Colonic mucosa (tissue), 4 donors: ENCODE data around the gene PAX5. TPM values are rescaled to one million over a fixed set of nuclear protein-coding genes. Genes with fewer than 3 reads are reported as not detected.

Experiments
- DNase-seq: peaks from one replicate; pipeline ENCODE4 v3.0.0-alpha.2; 2020
- H3K27ac ChIP-seq: fragments of 200-600 bp; one replicate; pipeline ENCODE4 v1.8.0; 2021
- H3K27me3 ChIP-seq: fragments of 200-600 bp; one replicate; pipeline ENCODE4 v1.8.0; 2021
- H3K36me3 ChIP-seq: fragments of 200-600 bp; one replicate; pipeline ENCODE4 v1.8.0; 2021
- H3K4me1 ChIP-seq: fragments of 200-600 bp; one replicate; pipeline ENCODE4 v1.8.0; 2021; ENCODE audit warnings: mild to moderate bottlenecking
- H3K4me3 ChIP-seq: fragments of 200-600 bp; one replicate; pipeline ENCODE4 v1.8.0; 2021
- H3K9ac ChIP-seq, 2 donors: one replicate each; pipeline ENCODE4 v1.7.0; 2013; ENCODE audit warnings: control low read depth in 2 of 2, low read depth in 2 of 2, low read length in 2 of 2
- H3K9me3 ChIP-seq: fragments of 200-600 bp; one replicate; pipeline ENCODE4 v1.8.0; 2021
- intact Hi-C: fragments of 100-400 bp; cut with DNase I; formaldehyde crosslinking; loops from one replicate; pipeline ENCODE4 v1.14.1; 2022
- total RNA-seq, 2 donors: library from RNA; stranded (reverse); fragmentation: NEBNext Ultra II Directional in 1 of 2; extraction: Animal tissue kit (Norgen Biotek cat#: 25700) in 1 of 2; gene quantifications; one replicate each; pipeline ENCODE4 v1.2.1, GENCODE V29; 2021
- TF ChIP-seq, protein P1 (sequence below): fragments of 200-600 bp; IDR thresholded peaks from one replicate; pipeline ENCODE4 v1.8.0; 2022; ENCODE audit warnings: antibody characterized with exemption, mild to moderate bottlenecking
- donor health status: healthy.
- donor health status: DM: no; HTN: no; CAD: no.
- donor health status: DM: no; HTN: no; CAD: no.

Gene PAX5
- total RNA-seq, 2 donors from 2014 or later, result 0.08 to 0.32 TPM

DNA sequence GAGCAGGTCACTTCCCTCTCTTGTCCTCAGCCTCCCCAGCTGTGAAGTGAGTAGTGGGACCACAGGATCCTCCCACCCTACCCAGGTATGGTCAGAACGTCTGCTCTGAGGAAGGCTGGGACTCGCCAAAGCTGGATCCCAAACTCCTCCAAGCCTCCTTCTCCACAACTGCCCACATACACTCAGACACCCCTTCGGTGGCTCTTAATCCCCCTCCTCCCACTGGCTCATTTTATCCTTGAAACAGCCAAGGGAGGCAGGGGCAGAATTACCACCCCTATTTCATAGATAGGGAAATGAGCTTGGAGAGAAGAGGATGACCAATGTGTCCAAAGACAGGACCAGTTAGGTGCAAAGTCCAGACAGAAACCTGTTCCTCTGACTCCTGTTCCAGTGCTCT, 121.4 kb downstream of the PAX5 start:
- no peak overlapping the region for H3K9ac ChIP-seq
- H3K36me3 ChIP-seq, result no peaks in the 10 kb centered on the region
- intact Hi-C loops, result no loop called here
- no peaks in the 10 kb centered on the region for H3K27me3 ChIP-seq
- TF ChIP-seq, protein P1, sequence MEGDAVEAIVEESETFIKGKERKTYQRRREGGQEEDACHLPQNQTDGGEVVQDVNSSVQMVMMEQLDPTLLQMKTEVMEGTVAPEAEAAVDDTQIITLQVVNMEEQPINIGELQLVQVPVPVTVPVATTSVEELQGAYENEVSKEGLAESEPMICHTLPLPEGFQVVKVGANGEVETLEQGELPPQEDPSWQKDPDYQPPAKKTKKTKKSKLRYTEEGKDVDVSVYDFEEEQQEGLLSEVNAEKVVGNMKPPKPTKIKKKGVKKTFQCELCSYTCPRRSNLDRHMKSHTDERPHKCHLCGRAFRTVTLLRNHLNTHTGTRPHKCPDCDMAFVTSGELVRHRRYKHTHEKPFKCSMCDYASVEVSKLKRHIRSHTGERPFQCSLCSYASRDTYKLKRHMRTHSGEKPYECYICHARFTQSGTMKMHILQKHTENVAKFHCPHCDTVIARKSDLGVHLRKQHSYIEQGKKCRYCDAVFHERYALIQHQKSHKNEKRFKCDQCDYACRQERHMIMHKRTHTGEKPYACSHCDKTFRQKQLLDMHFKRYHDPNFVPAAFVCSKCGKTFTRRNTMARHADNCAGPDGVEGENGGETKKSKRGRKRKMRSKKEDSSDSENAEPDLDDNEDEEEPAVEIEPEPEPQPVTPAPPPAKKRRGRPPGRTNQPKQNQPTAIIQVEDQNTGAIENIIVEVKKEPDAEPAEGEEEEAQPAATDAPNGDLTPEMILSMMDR, result no peak
- no peak for DNase-seq
- no peak overlapping the region for H3K4me3 ChIP-seq
- no peaks in the 10 kb centered on the region for H3K4me1 ChIP-seq
- no peak overlapping the region for H3K27ac ChIP-seq
- no peaks in the 10 kb centered on the region for H3K9me3 ChIP-seq

DNA sequence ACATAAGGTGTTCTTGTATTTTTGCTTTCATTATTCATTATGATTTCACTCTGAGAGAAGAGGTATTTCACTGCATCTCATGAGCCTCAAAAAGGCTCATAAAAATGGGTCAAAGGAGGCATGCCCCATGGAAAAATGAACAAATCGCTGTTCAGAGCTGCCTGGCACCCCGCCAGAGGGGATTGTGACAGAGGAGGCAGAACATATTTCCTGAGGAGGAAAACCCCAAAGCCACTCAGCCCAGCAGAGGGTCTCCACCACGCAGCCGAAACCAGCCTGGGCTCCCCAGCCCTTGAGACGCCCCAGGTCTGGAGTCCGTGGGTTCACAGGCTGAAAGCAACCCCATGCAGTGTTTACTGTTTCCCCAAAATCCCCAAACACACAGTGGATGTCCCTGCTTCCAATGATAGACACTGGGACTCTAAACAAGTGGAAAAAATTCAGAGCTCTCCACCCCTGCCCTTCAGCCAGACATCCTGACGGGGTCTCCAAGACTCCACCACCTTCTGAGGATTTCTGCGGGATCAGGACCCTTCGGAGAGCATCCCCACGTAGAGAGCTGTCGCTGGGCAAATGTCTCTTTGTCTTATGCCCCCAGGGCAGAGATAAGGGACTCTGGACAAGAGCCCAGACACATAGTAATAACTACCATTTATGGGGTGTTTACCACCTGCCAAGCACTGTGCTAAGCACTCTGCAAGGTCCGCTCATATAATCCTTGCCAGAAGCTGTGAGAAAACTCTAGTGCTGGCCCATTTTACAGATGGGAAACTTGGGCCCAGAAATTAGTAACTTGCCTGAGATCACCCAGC, 122.3 kb downstream of the PAX5 start:
- H3K9me3 ChIP-seq, result no peaks in the 10 kb centered on the region
- TF ChIP-seq, protein P1, result no peak
- no peak overlapping the region for H3K27ac ChIP-seq
- intact Hi-C loops, result no loop called here
- H3K4me1 ChIP-seq, result no peaks in the 10 kb centered on the region
- H3K4me3 ChIP-seq, result no peak overlapping the region
- DNase-seq, result no peak
- no peaks in the 10 kb centered on the region for H3K36me3 ChIP-seq
- no peak overlapping the region for H3K9ac ChIP-seq
- no peaks in the 10 kb centered on the region for H3K27me3 ChIP-seq

DNA sequence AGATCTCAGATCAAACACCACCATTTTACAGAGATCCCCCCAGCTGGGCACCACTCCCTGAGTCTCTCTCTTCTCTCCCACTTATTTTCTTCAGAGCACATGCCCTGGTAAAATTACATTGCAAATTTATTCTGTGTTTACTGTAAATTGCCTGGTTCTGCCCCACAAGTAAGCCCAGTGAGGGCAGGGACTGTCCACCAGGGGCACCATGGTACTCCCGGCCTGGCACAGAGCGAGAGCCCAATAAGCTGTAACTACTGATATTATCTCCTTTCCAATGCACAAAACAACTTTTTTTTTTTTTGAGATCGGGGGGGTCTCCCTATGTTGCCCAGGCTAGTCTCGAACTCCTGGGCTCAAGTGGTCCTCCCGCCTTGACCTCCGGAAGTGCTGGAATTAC, 123.0 kb downstream of the PAX5 start:
- H3K27ac ChIP-seq, result no peak overlapping the region
- H3K9ac ChIP-seq, result no peak overlapping the region
- no peaks in the 10 kb centered on the region for H3K9me3 ChIP-seq
- intact Hi-C loops, result no loop called here
- no peaks in the 10 kb centered on the region for H3K27me3 ChIP-seq
- TF ChIP-seq, protein P1, result no peak
- DNase-seq, result no peak
- H3K36me3 ChIP-seq, result no peaks in the 10 kb centered on the region
- no peak overlapping the region for H3K4me3 ChIP-seq
- no peaks in the 10 kb centered on the region for H3K4me1 ChIP-seq

DNA sequence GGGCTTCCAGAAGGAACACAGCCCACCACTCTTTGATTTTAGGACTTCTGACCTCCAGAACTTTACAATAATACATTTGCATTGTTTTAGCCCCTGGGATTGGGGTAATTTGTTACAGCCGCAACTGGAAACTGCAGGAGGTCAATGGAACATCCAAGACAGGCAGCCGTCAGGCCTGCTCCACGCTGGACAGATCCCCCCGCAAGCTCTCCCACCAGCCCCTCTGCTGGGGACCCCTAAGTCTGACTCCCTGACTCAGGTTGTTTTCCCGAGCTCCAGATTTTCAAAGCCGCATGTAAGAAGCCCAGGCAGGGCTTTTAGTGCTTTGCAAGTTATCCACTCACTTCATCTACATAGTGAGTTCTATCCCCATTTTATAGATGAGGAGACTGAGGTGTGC, 127.6 kb downstream of the PAX5 start:
- Histone ChIP-seq H3K4me1 (no peaks in the 10 kb centered on the region), H3K27ac (no peak overlapping the region), H3K9me3 (no peaks in the 10 kb centered on the region), H3K36me3 (no peaks in the 10 kb centered on the region), H3K27me3 (no peaks in the 10 kb centered on the region), H3K9ac (no peak overlapping the region), H3K4me3 (no peak overlapping the region)
- no peak for DNase-seq
- TF ChIP-seq, protein P1, result no peak
- intact Hi-C loops, result no loop called here

DNA sequence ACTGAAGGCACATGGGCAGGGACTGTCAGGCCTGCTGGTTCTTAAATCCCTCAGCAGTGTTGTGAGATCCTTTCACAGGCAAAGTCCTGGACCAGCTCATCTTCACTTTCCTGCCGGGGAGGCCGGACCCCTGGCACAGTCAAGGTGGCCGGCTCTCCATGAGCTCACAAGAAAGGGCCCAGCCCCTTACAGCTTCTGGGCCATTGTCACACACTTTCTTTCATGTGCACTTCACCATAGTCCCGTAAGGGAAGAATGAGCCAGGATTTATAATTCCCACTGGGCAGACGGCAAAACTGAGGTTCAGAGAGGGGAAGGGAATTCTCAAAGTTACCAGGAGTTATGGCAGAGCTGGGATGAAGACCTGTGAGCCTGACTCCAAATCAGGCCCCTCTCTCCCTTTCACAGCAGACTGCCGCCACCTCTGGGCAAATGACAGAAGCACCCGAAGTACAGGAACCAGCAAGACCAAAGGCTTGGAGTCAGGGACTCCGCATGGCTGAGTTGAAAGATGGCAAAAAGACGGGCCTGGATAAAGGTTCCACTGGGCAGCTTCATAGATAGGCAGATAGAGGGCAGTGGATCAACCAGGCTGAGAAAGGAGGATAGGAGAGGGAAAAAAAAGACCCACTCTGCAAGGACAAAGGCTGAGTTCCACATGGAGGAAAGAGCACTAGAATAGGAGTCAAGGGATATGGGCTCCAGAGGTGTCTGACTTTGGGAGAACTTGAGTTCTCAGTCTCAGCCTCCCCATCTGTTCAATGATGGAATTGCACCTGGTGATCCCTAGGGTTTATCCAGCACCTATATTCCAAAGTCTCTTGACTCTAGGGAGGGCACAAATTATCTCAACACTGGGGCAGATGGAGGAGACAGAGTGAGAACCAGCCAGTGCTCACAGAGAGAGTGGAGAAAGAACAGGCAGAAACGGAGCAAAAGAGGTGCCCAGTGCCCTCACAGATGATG, 128.7 kb downstream of the PAX5 start:
- Histone ChIP-seq H3K9me3 (no peaks in the 10 kb centered on the region), H3K4me1 (no peaks in the 10 kb centered on the region), H3K36me3 (no peaks in the 10 kb centered on the region), H3K9ac (no peak overlapping the region), H3K4me3 (no peak overlapping the region), H3K27me3 (no peaks in the 10 kb centered on the region), H3K27ac (no peak overlapping the region)
- DNase-seq, result no peak
- TF ChIP-seq, protein P1, result no peak
- intact Hi-C loops, result no loop called here
